NCI-H526 treated with DMSO at 0.1 percent for 48 hours (cell line): ENCODE measurements around the gene GHRHR.
A peak's percentile ranks its signal among the peaks of the same experiment; 100 is the strongest.

Source experiments
- DNase-seq: peaks from one replicate; lab custom pipeline; 2025; lab: John Stamatoyannopoulos, UW

GHRHR gene

DNA sequence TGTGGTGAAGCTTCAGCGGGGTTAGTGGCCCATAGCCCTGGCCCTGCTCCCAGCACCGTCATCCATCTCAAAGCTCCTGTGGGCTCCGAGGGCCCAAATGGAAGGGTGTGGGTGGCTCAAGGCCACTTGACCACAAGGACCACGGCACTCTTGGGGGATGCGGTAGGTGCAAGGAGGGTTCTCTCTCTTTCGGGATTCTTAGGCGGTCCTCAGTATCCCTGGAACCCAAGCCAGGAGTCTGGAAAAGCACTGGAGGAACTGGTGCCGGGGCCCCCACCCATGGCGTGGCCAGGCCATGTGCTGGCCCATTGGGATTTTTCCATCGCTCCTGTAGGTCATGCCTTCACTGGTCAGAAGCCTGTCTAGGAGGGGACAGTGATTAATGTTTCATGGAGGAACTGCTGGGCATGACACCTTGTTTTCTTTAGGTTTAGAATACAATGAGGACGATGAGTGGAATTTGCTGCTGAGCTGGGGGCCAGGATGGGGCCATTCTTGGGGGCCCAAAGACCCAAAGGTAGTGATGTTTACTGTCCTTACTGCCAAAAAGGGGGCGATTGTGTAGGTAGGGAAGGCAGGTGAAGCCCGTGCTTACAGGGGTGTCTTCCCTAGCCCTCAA lies 35.4 kb upstream of the GHRHR start:
- DNase-seq: no peak

DNA sequence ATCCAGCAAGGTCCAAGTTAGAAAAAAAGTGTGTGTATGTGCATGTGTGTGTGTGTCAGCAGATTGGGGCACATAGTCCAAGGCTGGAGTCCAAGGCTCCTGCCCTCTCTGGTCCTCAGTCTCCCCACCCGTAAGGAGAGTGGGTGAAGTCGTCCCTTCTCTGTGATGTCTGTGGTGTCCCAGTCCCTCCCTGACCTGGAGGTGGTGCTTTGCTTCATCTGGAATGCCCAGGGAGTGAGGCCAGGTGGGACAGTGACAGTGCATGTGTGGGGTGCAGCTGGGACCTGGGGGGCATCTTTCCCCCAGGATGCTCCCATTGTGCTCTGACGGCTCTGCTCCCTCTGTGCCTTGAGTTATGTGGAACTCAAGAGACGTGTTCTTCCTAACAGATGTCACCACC lies 34.1 kb upstream of the GHRHR start:
- DNase-seq: no peak

DNA sequence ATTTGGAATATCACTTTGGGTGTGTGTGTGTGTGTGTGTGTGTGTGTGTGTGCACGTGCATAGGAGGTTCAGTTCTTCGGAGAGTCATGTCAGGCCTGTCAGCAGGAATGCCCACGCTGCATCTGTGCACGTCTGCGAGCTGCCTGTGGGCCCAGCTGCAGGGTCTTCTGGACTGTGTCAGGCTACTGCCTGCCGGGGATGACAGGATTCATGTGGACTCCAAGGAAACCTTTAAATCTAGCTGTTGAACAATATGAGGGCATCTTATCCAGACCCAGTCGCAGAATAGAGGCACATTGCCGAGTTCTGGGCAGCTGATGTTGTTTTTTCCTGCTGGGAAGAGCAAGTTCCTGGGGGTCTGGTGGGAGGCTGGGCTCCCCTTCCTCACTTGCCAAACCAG lies 33.1 kb upstream of the GHRHR start:
- no peak for DNase-seq

DNA sequence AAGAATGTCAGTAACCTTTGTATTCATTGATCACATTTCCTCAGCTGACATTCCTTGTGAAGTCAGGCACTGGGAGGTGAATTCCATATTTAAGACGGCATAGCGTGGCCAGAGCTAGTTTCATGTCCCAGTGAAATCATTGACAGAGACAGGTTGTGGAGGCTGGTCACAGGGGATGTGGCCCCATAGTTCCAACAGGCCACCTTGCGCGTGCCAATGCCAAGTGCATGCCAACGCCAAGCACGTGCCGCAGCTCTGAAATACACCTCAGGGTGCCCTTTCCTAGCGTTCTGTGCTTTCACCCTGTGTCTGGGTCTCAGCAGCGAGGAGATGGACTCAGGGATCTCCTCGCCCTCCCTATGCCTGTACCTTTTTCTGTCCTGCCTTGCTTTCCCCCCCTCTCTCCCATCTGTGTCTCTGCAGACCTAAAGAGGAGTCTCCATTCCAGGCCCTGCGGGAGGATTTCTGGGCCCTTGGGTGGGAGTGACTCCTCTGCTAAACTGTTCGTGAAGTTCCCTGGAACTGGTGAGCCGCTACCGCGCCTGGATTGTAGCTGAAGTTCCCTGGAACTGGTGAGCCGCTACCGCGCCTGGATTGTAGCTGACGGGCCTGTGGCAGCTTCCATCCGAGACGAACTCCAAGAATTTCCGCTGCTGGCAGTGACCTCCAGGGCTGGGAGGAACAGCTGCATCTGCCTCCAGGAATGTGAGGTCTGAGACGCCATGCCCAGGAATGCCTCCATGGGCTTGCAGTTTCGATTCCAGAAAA lies 32.4 kb upstream of the GHRHR start:
- no peak for DNase-seq

DNA sequence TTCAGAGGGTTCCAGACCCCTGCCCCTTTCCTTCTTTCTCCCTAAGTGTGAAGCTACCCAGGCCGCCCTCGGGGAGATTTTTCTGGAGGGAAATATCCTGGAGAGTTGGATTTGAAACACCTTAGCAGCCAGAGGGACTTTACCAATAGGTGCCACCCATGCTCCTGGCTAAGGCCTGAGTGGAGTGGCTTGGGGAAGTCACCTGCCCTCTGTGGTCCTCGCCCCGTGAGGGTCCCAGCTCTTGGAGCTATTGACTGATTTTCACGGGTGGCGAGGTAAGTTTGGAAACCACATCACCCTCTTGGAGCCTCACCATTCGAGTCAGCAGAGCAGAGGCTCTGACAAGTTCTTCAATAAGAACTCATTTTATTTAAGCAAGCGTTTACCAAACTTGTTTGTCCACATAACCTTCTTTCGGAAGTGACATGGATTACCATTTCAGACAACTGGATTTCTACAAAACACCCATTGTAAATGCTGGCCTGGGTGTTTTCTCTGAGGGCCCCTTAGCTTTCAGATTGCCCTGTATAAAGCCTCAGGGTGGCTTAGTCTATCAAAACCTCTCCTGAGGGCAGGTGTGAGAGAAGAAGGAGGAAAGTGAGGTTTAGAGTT lies 31.7 kb upstream of the GHRHR start:
- DNase-seq: no peak

DNA sequence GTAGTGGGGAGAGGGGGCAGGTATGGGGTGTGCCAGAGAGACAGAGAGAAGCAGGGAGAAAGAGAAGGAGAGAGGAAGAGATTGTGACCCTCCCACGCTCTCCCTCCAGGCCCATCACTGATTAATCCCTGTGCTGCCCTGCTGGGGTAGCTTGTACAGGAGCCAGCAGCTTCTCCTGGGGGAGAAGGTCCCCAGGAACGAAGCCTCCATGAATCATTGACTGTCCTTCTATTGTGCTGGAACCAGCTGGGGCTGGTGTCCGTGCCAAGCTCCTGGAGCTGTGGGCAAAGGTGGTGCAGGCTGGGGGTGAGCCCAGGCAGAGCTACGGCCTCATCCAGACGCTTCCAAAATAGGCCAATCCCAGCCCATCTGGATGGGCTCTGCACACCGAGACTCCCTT lies 31.2 kb upstream of the GHRHR start:
- DNase-seq: no peak

DNA sequence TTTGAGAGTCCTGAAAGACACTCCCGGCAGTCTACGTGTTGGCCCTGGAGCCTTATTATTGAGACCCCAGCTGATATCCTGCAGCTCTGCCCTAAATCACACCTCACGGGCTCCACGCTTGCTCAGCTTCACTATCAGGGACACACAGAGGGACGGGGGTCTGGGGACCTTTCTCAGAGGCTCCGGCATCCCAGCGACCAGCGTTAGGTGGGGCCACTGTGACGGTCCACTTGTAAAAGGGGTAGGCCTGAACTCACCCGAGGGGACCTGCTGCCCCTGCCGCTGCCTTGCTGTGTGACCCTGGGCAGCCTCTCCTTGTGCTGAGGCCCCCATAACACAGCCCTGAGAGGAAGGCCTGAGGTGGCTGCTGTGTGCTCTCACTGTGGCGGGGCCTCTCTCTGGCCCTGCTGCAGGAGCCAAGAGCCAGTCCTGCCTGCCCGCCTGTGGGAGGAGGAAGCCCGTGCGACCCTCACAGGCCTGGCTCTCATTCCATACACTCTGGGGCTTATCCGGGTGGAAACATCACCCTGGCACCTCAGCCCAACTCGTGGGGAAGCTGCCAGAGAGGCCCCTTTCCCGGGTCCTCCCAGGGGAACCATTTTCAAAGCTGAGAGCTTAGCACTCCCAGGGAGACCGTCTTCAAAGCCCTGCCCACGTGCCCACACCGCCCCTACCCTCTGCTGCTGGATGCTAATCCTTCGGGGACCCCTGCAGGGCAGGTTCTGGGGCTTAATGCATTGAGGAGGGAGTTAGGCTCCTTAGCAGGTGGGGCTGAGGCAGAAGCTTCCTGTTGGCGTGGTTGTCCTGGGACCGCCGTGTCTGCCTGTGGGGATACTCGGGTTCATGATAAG lies 30.4 kb upstream of the GHRHR start:
- no peak for DNase-seq

DNA sequence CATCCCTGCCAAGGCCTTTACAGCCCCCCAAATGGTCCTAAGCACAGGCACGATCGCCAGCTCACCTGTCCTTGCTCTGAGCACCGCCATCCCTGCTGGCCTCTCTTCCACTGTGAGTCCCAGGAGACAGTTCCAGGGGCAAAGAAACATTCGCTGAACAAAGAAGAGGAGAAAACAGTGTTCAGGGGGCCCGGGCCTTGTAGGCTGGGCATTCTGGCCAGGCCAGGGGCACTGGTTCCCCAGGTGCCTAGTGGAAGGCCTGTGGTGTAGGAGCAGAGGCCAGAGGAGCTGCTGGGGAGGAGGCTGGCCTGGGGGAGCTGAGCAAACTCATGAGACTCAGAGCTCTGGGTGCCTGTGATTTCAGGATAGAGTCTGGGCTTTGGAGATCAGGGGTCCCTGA lies 29.5 kb upstream of the GHRHR start:
- DNase-seq: no peak

DNA sequence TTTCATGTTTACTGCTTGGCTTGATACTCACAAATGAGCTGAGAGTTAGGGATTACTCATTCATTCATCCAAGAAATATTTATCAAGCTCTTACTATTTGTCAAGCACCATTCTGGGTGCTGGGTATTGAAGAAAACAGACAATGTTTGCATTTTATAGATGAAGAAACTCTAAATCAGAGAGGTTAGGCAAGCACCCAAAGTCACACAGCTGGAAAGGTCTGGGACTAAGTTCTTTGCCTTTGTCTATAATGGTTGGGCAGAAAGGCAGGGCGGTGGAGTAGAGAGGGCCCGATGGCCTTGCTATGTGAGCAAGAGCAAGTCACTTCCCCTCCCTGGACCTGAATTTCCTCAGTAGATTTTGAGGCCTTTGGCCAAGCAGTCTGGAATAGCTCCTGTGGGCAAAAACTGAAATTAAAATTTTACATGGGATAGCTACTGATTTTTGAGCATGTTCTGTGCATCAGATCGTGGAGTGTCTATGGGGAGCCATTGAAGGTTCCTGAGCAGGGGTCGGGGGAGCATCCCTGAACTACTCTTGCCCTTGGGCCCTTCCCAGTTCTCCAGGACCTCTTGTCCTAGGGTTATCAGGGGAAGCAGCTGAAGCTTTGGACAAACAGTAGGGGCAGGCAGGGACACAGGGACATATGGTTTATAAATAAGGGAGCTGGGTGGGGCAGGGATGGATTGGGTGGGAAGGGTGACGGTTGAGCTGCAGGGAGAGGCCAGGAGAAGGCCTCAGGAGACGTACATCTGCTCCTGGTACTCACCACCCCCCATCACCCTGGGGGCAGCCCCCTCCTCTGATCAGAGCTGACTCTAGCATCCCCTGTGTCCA lies 28.8 kb upstream of the GHRHR start:
- DNase-seq: no peak

DNA sequence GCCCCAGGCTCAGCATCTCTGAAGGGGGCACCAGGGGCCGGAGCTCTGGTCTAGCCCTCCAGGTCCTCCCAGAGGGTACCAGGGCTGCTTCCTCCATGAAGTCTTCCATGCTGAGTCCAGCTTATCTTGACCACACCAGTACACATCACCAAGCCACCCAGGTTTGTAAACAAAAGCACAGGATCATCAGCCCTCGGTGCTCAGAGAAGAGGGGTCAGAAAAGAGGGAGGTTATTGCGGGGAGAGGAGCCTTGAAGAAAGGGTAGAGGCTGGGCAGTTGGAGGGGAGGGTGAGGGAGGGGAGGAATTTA lies 28.2 kb upstream of the GHRHR start:
- no peak for DNase-seq

DNA sequence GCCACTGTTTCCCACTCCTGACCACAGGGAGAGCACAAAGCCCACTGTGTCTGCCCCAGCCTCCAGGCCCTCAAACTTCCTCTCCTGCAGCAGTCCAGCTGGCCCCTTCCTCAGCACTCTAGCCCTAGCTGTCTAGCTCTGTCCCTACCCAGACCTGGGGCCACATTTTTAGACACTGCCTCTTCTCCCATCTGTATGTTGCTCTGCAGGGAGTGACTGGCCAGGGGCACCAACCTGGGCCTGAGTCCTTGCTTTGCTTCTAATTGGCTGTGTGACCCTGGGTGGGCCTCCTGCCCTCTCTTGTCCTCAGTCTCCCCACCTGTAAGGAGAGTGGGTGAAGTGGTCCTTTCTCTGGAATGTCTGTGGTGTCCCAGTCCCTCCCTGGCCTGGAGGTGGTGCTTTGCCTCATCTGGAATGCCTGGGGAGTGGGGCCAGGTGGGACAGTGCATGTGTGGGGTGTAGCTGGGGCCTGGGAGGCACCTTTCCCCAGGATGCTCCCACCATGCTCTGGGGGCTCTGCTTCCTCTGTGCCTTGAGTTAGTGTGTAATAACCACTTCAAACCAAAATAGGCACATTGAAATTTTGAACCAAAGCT lies 27.0 kb upstream of the GHRHR start:
- no peak for DNase-seq

DNA sequence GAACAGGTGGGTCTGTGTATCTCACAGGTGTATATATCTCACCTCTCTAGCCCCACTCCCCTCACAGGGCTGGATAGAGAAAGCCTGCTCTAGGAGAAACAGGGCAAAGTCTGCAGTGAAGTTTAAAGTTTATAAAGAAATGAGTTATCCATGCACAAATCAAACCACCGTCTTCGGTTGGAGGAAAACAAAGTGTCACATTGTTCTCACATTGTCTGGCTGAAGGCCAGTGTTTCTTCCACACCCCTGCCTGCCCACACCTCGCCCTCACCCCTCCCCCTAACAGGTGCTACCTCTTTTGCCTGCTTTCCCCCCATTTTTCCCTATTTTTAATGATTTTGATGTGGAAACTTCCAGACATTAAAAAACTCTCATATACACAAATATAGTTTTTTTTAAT lies 26.3 kb upstream of the GHRHR start:
- DNase-seq: no peak

DNA sequence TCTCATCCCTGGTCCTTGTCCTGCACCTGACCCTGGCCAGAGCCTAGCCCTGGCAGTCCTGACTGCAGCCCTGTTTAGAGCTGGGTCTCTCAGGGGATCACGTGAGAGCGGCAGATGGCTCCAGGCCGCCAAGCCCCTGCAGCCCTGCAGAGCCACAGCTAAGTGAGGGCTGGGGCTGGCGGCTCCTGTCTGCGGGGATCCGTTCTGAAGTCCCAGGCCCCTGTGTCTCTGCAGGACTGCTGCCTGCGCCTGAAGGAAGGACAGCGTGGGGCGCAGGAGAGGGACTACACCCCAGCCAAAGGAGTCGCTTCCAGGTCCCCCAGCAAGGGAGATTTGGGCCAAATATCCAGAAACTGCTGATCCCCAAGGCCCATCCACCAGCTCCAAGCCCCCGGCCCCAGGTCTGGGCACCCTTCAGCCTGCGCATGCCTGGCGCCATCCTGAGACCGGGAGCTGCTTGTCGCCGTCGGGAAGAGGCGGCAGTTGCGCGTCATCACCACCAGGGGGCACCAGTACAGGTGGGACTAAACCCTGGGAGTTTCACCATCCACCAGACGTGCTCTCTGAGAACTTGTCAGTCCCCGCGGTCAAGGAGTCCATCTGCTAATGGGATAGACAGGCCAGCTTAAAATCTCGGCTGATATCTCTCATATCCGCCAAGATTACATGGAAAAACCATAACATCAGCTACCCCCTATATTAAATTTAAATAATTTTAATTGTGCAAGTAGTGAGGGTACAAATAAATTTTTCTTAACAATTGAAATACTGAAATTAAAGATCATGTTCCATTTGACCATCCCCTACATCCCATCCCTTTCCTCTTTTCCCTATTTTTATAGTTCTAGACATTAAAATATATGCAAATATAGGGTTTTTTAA lies 25.1 kb upstream of the GHRHR start:
- peak; percentile 76 for DNase-seq

DNA sequence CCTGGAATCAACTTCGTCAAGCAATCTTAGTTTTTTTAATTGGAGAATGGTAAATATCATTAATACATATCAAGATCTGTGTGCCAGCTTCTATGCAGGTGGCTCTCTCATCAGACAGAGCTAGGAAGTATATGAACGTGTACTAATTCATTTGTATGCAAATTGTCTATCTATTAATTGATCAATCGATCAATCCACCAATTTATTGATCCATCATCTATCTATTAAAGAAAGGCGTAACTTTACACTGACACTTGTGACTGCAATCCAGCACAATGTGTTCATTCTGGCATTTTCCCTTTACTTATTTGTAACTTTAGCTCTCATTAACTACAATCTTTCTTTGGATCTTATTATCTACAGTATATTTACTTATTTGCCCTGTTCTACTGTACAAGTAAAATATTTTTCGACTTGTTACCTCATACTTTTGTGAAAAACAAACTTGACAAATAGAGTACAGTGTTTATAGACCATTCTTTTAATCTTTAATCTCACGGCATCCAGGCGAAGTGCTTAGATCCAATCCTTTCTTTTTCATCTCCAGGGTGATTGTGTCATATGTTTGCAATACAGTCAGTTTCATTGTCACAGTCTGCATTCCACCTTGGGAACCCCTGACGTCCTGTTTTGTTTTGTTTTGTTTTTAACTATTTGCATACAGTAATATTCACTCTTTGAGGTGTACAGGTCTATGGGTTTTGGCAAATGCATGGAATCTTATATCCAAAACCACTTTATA lies 22.0 kb upstream of the GHRHR start:
- DNase-seq: no peak

DNA sequence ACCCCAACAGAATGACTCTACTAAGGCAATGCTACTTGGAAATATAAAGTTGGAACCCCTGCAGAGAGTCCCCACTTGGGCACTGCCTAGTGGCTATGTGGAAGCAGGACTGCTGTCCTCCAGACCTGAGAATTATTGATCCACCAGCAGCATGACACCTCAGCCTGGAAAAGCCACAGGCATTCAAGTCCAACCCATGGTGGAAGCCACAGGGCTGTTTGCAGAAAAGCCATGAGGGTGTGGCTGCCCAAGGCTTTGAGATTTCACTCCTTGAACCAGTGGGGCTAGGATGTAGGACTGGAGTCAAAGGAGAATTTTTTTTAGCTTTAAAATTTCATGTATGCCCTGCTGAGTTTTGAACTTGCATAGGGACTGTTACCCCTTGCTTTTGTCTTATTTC lies 13.6 kb upstream of the GHRHR start:
- DNase-seq: no peak

DNA sequence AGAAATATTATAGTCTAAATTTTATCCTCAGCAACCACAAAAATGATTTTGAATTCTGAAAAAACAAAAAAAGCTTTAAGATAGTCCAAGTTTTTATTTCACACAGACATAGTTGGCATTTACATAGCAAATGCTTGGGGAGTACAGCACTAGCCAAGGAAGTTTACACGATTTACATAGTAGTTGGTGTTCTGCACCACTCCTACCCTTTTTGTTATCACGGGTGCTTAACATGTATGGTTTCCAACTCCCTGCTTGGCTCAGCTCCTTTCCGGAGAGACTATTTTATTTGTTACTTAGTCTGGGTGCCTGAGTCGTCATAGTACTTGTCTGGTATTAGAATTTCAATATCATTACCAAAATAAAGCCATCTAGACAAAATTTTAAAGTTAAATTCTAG lies 8.8 kb upstream of the GHRHR start:
- DNase-seq: no peak

DNA sequence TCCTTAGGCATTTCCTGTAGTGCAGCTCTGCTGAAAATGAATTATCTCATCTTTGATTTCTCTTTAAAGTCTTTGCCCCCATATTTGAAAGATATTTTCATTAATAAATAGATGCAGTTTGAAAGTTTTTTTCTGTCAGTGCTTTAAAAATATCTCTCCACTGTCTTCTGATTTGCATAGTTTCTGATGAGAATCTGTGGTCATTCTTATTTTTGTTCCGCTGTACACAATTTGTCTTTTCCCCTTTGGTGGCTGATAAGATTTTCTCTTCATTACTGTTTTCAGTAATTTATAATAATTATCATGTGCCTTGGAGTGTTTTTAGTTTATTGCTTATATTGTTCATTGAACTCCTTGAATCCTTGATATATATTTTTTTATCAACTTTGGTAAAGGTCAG lies 7.0 kb upstream of the GHRHR start:
- DNase-seq: no peak

DNA sequence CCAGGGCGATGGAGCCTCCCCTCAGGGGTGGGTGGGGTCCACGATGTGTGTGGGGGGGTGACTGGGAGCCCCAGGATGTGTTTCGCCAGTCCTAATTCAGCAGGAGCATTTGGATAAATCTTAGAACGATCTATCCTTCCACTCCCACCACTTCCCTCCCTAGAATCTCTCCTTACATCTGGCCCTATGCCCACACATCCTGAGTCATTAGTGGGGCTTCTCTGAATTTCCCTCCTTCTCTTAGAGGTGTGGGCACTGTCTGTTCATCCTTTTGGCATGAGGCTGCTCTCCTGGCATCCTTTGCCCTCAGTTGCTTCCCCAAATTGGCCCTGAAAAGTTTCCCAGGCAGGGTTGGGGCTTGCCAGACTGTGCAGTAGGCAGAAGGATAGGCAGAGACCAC lies 1.6 kb downstream of the GHRHR start:
- no peak for DNase-seq

DNA sequence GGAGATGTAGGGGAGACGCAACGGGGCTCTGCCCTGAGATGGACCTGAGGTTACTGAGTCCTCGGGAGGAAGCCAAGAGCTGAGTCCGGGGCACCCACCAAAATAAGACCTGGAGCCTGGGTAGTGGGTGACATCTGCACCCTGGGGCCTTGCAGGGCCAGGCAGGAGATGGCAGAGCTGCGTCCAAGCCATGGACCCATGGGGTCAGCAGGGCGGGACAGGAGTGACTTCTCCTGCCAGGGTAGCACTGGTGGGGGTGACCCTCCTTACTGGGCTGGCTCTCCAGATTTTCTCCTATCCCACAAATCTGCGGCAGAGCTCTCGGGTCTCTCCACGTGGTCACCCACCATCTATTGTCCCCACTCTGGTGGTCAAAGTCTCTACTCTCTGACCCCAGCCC lies 2.1 kb downstream of the GHRHR start:
- no peak for DNase-seq

DNA sequence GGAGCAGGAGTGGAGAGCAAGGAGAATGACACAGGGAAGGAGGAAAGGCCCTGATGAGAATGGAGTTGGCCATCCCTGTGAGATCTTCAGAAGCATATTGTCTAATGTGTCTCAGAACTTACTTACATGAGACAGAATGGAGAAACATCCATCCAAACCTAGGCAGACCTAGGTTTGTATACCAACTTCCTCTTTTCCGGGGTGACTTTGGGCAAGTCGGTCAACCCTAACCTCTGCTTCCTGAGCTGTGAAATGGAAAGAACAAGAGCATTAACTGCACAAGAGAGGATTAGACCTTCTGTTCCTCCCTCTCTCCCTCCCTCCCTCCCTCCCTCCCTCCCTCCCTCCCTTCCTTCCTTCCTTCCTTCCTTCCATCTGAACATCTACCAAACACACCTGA lies 4.5 kb downstream of the GHRHR start:
- no peak for DNase-seq
